GM12878 (cell line): ENCODE data around the gene ETV4. TPM values are rescaled to one million over a fixed set of nuclear protein-coding genes. Genes with fewer than 3 reads are reported as not detected.

Experiments
- ATAC-seq: fragments of 200-7000 bp; cut with Tn5 transposase; 3 replicates; pipeline ENCODE4 v1.9.1; 2020; ENCODE audit warnings: mild to moderate bottlenecking, moderate library complexity
- BruUV-seq: library from RNA; stranded (reverse); fragments of 400-500 nt; replicated peaks from 2 replicates; lab custom pipeline; 2021; lab: Mats Ljungman, UMichigan
- CTCF ChIA-PET: fragments of 300-600 bp; sonication (Branson Sonifier 250); formaldehyde crosslinking; extraction: SDS; loops from one replicate; lab custom pipeline; 2021; ENCODE audit warnings: inconsistent platforms; lab: Yijun Ruan, JAX
- POLR2A ChIA-PET: fragments of 350-600 bp; formaldehyde crosslinking; extraction: SDS; loops from one replicate; lab custom pipeline; 2021; ENCODE audit warnings: inconsistent platforms; lab: Charles Lee
- RAD21 ChIA-PET: fragments of 300-600 bp; sonication (Branson Sonifier 250); formaldehyde crosslinking; loops from one replicate; lab custom pipeline; 2023; ENCODE audit warnings: antibody characterized with exemption; ENCODE audit not compliant: unreplicated experiment; lab: Charles Lee
- SMC1A ChIA-PET: fragments of 300-600 bp; sonication (Branson Sonifier 250); formaldehyde crosslinking; loops from one replicate; lab custom pipeline; 2023; ENCODE audit not compliant: unreplicated experiment, uncharacterized antibody; lab: Charles Lee
- DNase-seq: peaks from one replicate; pipeline ENCODE4 v3.0.0-alpha.2; 2011; ENCODE audit warnings: low read depth, low spot score
- FAIRE-seq: peaks from 3 replicates; lab custom pipeline; 2011; peaks lifted over from hg19 to GRCh38; lab: Jason Lieb, UNC
- H2AFZ ChIP-seq: 2 replicates; pipeline ENCODE4 v1.6.0; 2011; ENCODE audit warnings: low read depth, low read length, control low read depth; ENCODE audit not compliant: control insufficient read depth
- H3K27ac ChIP-seq: 2 replicates; pipeline ENCODE4 v1.5.1; 2011; ENCODE audit warnings: control low read depth; ENCODE audit not compliant: control insufficient read depth, insufficient read depth
- H3K27me3 ChIP-seq, 2 experiments: replicated peaks in 1 of 2; 2 replicates each; pipeline versions ENCODE4 v1.6.0 to v1.6.1; 2011; ENCODE audit warnings: low read length in 1 of 2; ENCODE audit not compliant: control insufficient read depth in 2 of 2, insufficient read depth in 2 of 2
- H3K36me3 ChIP-seq, 2 experiments: 2 replicates each; pipeline ENCODE4 v1.5.1; 2011; ENCODE audit warnings: low read length in 1 of 2; ENCODE audit not compliant: control insufficient read depth in 2 of 2, insufficient read depth in 2 of 2
- H3K4me1 ChIP-seq: 2 replicates; pipeline ENCODE4 v1.6.1; 2011; ENCODE audit warnings: mild to moderate bottlenecking, low read length, moderate library complexity, mixed read lengths; ENCODE audit not compliant: control insufficient read depth, insufficient read depth
- H3K4me2 ChIP-seq: 2 replicates; pipeline ENCODE4 v1.6.0; 2011; ENCODE audit warnings: control low read depth; ENCODE audit not compliant: control insufficient read depth, insufficient read depth
- H3K4me3 ChIP-seq: fragments of 200-600 bp; sonication (generic); 2 replicates; pipeline ENCODE4 v1.5.1; 2016
- H3K79me2 ChIP-seq: 2 replicates; pipeline ENCODE4 v1.6.0; 2011; ENCODE audit warnings: low read length; ENCODE audit not compliant: control insufficient read depth, insufficient read depth
- H3K9ac ChIP-seq: 2 replicates; pipeline ENCODE4 v1.8.0; 2011; ENCODE audit warnings: low read length, control low read depth, mixed read lengths; ENCODE audit not compliant: control insufficient read depth, insufficient read depth
- H3K9me3 ChIP-seq: replicated peaks from 3 replicates; pipeline ENCODE4 v1.5.1; 2011; ENCODE audit warnings: mild to moderate bottlenecking, low read length; ENCODE audit not compliant: control insufficient read depth, insufficient read depth
- H4K20me1 ChIP-seq: 2 replicates; pipeline ENCODE4 v1.6.0; 2011; ENCODE audit not compliant: control insufficient read depth, insufficient read depth
- EED ChIP-seq: sonication (generic); IDR thresholded peaks from 2 replicates; pipeline ENCODE4 v1.6.1; 2016; ENCODE audit warnings: antibody characterized with exemption, low read depth
- GABPA ChIP-seq: IDR thresholded peaks from 2 replicates; pipeline ENCODE4 v1.6.1; 2014; ENCODE audit warnings: antibody characterized with exemption, low read depth, mild to moderate bottlenecking, inconsistent platforms
- HDAC6 ChIP-seq: fragments of 200-600 bp; sonication (generic); IDR thresholded peaks from one replicate; pipeline ENCODE4 v1.8.0; 2017; ENCODE audit warnings: antibody characterized with exemption; ENCODE audit not compliant: unreplicated experiment
- ZNF24 ChIP-seq: fragments of 450-650 bp; IDR thresholded peaks from 2 replicates; pipeline ENCODE4 v1.6.1; 2017; ENCODE audit warnings: antibody characterized with exemption, mild to moderate bottlenecking
- WGBS: methylation state at CpG from one replicate; pipeline ENCODE4 v1.1.6; 2016; ENCODE audit warnings: low lambda C conversion rate; ENCODE audit not compliant: insufficient replicate concordance, insufficient coverage; ENCODE audit errors: missing lambda C conversion rate; 5-methylcytosine and 5-hydroxymethylcytosine counted together
- in situ Hi-C: fragments of 300-500 bp; cut with MboI; formaldehyde crosslinking; loops from 9 replicates; pipeline ENCODE4 v1.14.3; 2018; ENCODE audit warnings: mixed read lengths
- intact Hi-C: fragments of 100-400 bp; cut with micrococcal nuclease; formaldehyde crosslinking; loops from one replicate; pipeline ENCODE4 v1.14.2; 2022; ENCODE audit not compliant: unreplicated experiment
- polyA plus RNA-seq, 11 experiments: library from polyadenylated mRNA; depleted of rRNA in 4 of 11; unstranded in 6 of 11; stranded (reverse) in 5 of 11; fragments of >200 nt; fragmentation: Nextera tagmentation in 4 of 11; fragmentation: Illumina TruSeq in 1 of 11; extraction: Ambion mirVana in 4 of 11; extraction: Trizol in 1 of 11; gene quantifications; 1 replicate in 1 of 11; 2 replicates in 10 of 11; pipeline versions ENCODE4 v1.2.1 to v1.2.3, GENCODE V29; 2011 to 2016; ENCODE audit warnings: inconsistent platforms in 2 of 11, missing spikeins in 2 of 11, low read depth in 1 of 11
- total RNA-seq, 4 experiments: library from RNA; depleted of rRNA in 3 of 4; stranded (reverse); fragments of >200 nt in 3 of 4; fragmentation: Illumina TruSeq in 1 of 4; extraction: Trizol in 1 of 4; gene quantifications; 2 replicates each; pipeline versions ENCODE4 v1.2.1 to v1.2.3, GENCODE V29; 2013 to 2021
- TF ChIP-seq, protein P1 (sequence below): fragments of 450-650 bp; IDR thresholded peaks from 2 replicates; pipeline ENCODE4 v1.6.1; 2018; ENCODE audit warnings: borderline replicate concordance, mild to moderate bottlenecking; ENCODE audit not compliant: partially characterized antibody

ETV4 gene
- total and polyA plus RNA-seq, 10 of the 15 experiments (the other 5 are each of a cell fraction or from before 2014, with no cell fraction given): 0.19 to 14.5 (median 1.8) TPM

DNA sequence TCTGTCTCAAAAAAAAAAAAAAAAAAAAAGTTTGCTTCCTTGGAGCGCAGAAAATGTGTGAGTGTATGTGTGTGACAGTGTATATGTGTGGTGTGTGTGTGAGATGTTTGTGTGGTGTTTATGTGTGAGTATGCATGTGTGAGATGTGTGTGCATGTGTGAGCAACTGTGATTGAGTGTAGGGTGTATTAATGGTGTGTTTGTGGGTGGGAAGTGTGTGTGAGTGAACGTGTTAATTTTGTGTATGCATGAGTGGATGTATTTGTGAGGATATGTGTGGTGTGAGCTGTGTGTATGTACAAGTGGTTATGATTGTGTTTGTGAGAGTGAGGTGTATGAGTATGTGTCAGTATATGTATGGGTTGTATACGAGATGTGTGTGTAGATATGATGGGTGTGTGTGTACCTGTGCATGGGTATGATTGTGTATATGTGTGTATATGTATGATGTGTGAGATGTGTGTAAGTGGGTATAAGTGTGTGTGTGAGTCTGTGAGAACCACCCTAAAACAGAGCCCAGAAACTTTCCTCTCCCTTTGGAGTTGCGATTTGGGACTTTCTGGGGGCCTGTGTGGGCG lies 22.5 kb upstream of the ETV4 start:
- TF ChIP-seq, protein P1, sequence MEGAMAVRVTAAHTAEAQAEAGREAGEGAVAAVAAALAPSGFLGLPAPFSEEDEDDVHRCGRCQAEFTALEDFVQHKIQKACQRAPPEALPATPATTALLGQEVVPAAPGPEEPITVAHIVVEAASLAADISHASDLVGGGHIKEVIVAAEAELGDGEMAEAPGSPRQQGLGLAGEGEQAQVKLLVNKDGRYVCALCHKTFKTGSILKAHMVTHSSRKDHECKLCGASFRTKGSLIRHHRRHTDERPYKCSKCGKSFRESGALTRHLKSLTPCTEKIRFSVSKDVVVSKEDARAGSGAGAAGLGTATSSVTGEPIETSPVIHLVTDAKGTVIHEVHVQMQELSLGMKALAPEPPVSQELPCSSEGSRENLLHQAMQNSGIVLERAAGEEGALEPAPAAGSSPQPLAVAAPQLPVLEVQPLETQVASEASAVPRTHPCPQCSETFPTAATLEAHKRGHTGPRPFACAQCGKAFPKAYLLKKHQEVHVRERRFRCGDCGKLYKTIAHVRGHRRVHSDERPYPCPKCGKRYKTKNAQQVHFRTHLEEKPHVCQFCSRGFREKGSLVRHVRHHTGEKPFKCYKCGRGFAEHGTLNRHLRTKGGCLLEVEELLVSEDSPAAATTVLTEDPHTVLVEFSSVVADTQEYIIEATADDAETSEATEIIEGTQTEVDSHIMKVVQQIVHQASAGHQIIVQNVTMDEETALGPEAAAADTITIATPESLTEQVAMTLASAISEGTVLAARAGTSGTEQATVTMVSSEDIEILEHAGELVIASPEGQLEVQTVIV: peak; percentile 16
- no peak for TF ChIP-seq HDAC6
- no peak for TF ChIP-seq GABPA
- TF ChIP-seq EED: no peak
- no peak for TF ChIP-seq ZNF24
- TF ChIP-seq, all 136 proteins: peak for 1
- RAD21 ChIA-PET: no interaction called here
- Histone ChIP-seq H3K4me1 (no peaks in the 10 kb centered on the region), H3K36me3 (no peaks in the 10 kb centered on the region), H3K9me3 (no peaks in the 10 kb centered on the region), H3K9ac (no peak overlapping the region), H3K4me2 (no peak overlapping the region), H3K27ac (no peak overlapping the region), H2AFZ (no peak overlapping the region), H3K79me2 (no peaks in the 10 kb centered on the region), H3K27me3 (no peaks in the 10 kb centered on the region), H3K4me3 (no peak overlapping the region), H4K20me1 (no peaks in the 10 kb centered on the region)
- FAIRE-seq (no peak), DNase-seq (no peak), ATAC-seq (no peak)
- no TSS peak for BruUV-seq
- WGBS: 53% methylated on average over 5 of the region's 5 CpGs
- POLR2A ChIA-PET: interaction anchor here (0.7 kb wide), 1 partner anchor 688 kb away, joined by 4 read pairs; no protein-coding TSS in a partner anchor
- intact Hi-C loops (no loop called here), in situ Hi-C loops (no loop called here)
- SMC1A ChIA-PET: interaction anchor here (1.7 kb wide), 1 partner anchor 10 kb away, joined by 5 read pairs; no protein-coding TSS in a partner anchor
- CTCF ChIA-PET: interaction anchor here (1.1 to 1.4 kb wide), 2 partner anchors 9 to 105 kb away, joined by 3 to 4 read pairs; no protein-coding TSS in a partner anchor
